GM21717 (cell line): ENCODE results near the gene C1orf167.

Experiments
- ATAC-seq: cut with Tn5 transposase; IDR thresholded peaks from one replicate; pipeline ENCODE4 v1.9.1; 2021; ENCODE audit warnings: mild to moderate bottlenecking, moderate library complexity; ENCODE audit not compliant: unreplicated experiment

C1orf167 gene

DNA sequence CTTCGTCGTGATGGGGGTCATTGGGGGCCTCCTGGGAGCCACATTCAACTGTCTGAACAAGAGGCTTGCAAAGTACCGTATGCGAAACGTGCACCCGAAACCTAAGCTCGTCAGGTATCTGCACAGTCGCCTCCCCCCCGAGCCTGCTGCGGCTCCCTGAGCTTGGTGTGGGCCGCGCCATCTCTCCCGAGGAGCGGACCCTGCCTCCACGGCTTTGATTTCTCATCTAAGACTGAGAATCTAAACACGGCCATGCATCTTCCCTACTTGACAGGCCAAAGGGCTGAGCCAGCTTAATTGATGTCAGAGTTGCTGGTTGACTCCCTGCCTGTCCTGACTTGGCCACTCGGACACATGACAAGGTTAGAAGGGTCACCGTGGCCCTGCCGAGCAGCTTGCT lies 66.5 kb downstream of the C1orf167 start:
- ATAC-seq: no peak

DNA sequence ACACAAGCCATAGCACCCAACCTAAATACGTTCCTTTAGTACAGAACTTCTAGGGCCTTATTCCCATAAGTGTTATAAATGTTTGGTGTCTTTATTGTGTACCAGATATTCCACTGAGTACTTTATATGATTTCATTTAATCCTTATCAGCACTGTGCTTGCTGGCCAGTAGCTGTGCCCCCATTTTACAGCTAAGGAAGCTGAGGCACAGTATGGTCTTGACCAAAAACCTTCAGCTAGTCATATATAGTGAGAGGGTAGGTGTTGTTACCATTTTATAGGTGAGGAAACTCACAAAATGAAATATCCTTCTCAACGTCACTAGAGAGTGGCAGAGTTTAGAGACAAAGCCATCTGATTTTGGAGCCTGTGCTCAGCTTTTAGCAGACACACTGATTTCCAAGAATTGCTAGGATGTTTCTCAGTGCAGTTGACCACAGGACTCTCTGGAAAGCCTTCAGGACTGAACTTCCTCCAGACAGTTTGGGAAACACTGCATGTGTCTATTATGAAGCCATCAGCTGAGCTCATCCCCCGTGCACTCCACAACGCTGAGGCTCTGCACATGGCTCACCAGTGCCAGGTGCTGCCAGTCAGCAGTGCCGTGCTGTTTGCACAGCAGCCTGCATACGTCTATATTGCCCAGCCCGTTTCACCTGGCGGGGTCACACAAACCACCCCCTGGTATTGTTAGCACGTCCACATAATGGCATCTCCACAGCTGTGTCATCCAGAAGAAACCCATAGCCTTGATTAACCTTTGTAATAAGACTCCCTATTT lies 70.1 kb downstream of the C1orf167 start:
- no peak for ATAC-seq

DNA sequence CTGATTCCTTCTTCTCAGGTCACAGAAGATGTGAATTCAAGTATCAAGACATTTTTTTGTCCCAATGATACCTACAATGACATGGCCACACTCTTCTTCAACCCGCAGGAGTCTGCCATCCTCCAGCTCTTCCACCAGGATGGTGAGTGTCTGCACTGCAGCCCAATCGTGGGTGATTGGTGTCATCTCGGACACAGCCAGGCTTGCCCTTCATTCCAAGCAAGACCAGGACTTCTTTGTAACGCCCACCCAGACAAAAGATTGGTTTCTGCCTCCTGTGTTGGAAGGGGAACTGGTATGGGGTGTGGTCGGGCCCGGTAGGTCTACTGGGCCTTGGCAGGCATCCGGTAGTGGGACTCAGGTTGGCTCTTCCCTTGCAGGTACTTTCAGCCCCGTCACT lies 71.5 kb downstream of the C1orf167 start:
- no peak for ATAC-seq

DNA sequence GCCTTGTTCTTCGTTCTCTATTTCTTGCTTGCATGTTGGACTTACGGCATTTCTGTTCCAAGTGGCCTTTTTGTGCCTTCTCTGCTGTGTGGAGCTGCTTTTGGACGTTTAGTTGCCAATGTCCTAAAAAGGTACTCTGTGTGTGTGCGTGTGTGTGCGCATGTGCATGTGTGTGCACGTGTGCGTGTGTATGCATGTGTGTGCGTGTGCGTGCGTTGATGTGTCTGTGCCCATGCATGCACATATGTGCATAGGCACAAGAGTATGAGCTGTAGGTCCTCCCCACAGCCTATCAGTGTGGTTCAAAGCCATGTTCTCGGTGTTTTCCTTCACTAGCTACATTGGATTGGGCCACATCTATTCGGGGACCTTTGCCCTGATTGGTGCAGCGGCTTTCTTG lies 71.9 kb downstream of the C1orf167 start:
- no peak for ATAC-seq

DNA sequence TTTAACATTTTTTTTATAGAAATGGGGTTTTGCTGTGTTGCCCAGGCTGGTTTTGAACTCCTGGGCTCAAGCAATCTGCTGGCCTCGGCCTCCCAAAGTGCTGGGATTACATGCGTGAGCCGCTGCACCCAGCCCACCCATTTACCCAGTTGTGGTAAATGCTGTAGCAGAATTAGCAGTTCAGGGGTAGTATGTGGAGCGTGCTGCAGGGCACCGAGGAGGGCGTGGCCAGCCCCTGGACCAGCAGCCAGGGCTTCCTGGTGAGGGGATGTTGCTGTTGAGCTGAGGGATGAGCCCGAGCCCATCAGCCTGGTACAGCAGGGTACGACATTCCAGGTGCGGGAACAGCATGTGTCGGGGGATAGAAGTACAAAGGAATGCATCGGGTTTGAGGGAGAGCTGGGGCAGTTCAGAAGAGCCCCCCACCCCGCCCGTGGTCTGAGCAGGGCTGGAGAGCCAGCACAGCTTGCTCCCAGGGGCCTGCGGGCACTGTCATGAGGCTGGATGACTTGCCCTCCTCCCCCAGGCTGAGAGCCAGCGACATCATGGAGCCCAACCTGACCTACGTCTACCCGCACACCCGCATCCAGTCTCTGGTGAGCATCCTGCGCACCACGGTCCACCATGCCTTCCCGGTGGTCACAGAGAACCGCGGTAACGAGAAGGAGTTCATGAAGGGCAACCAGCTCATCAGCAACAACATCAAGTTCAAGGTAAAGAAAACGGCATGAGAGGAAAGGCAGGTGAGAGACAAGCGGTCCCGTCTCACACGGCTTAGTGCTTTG lies 73.6 kb downstream of the C1orf167 start:
- ATAC-seq: no peak

DNA sequence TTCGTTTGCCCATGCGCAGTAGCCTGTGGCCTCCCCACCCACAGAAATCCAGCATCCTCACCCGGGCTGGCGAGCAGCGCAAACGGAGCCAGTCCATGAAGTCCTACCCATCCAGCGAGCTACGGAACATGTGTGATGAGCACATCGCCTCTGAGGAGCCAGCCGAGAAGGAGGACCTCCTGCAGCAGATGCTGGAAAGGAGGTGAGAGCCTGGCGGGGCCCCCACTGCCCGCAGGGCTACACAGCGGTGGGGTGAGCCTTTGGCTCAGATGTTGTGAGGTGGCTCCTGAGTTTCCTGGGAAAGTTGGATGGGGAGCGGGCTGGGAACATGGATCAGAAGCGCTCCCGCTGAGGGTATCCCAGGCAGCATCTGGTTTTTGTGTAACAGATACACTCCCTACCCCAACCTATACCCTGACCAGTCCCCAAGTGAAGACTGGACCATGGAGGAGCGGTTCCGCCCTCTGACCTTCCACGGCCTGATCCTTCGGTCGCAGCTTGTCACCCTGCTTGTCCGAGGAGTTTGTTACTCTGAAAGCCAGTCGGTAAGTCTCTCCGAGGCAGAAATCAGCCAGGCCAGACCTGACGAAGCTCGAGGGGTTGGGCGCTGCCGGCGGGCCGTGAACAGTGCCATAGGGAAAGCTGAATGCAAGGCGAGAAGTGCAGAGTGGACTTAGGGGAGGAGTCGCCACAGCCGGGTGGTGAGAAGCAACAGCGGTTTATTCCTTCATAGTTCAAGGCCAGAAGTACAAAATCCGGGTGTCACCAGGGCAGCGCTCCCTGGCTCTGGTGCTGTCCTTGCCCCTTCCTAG lies 75.2 kb downstream of the C1orf167 start:
- ATAC-seq: no peak

DNA sequence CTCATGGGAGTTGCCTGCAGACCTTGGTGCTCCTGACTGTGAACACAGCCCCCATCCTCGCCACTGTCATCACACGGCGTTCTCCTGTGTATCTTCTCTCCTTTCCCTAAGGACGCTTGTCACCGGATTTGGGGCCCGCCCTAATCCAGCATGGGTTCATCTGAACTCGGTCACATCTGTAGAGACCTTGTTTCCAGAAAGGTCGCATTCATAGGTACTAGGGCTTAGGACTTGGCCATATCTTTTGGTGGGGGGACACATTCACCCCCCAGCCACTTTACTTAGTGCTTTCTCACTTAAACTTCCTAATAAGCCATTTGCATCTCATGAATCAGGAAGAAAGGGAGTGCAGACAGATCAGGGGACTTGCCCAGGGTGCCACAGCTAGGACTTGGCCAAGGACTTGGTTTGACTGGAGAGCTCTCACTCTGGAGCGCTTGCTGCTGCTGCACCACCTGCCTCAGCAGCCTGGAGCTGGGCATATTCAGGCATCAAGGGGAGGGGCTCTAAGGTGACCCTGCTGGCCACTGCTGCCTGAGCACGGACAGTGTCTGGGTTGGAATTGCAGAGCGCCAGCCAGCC lies 75.9 kb downstream of the C1orf167 start:
- ATAC-seq: no peak

DNA sequence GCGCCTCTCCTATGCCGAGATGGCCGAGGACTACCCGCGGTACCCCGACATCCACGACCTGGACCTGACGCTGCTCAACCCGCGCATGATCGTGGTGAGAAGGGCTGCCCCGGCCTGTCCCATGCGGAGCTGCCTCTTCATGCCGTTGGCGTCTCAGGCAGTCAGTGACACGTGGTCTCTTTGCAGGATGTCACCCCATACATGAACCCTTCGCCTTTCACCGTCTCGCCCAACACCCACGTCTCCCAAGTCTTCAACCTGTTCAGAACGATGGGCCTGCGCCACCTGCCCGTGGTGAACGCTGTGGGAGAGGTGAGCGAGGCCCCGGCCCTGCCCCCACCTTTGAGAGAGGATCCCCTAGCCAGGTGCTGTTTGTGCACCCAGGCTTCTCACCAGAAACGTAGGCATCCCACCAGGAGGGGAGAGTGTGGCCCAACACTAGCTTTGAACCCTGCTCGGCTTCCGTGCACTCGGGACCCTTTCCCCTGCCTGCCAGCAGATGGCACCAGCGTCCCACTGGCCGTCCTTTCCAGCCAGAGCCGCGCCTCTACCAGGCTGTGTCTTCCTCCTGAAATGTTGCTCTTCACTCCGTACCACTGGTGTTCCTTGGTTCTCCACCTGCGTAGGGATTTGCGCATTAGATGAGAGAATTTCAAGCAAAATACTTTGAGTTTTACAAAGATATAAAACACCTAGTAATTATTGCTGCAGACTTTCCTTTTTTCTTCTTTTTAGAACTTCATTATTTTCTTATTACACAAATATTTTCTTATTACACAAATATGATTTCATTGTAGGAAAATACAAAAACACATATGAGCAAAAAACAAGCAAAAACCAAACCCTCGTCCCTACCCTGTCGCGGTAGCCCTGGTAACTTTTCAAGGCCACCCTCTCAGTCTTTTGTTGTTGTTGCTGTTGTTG lies 76.6 kb downstream of the C1orf167 start:
- ATAC-seq: no peak
